Mesothelial cell of epicardium (in vitro differentiated cells): ENCODE data around the gene NRP1. TPM values are rescaled to one million over a fixed set of nuclear protein-coding genes. Genes with fewer than 3 reads are reported as not detected.

Source experiments
- DNase-seq, 2 experiments: peaks; one replicate each; pipeline ENCODE4 v3.0.0; 2021; ENCODE audit warnings: low spot score in 2 of 2; ENCODE audit not compliant: unreplicated experiment in 2 of 2
- H3K27ac Mint-ChIP-seq: 2 replicates; pipeline ENCODE4 v1.8.0; 2021; ENCODE audit warnings: mixed read lengths
- H3K27me3 Mint-ChIP-seq: 2 replicates; pipeline ENCODE4 v1.8.0; 2021; ENCODE audit warnings: low read depth, mixed read lengths
- H3K36me3 Mint-ChIP-seq: 2 replicates; pipeline ENCODE4 v1.8.0; 2021; ENCODE audit warnings: mixed read lengths
- H3K4me1 Mint-ChIP-seq: 2 replicates; pipeline ENCODE4 v1.8.0; 2021; ENCODE audit warnings: mixed read lengths
- H3K4me3 Mint-ChIP-seq: 2 replicates; pipeline ENCODE4 v1.8.0; 2021; ENCODE audit warnings: mild to moderate bottlenecking, moderate library complexity, mixed read lengths
- H3K9me3 Mint-ChIP-seq: 2 replicates; pipeline ENCODE4 v1.8.0; 2021; ENCODE audit warnings: mixed read lengths
- CTCF ChIP-seq: fragments of 200-600 bp; sonication (generic); IDR thresholded peaks from one replicate; pipeline ENCODE4 v1.5.0; 2021; ENCODE audit warnings: antibody characterized with exemption; ENCODE audit not compliant: unreplicated experiment
- total RNA-seq: library from RNA; stranded (reverse); gene quantifications from 3 replicates; pipeline ENCODE4 v1.2.1, GENCODE V29; 2021

The NRP1 gene
- total RNA-seq, 1 donor from 2014 or later, result 47.7 TPM

GRCh38 chr10:33231621-33232350 lies 102.7 kb downstream of the NRP1 start:
- no peaks in the 10 kb centered on the region for H3K27me3 Mint-ChIP-seq
- peaks cover 10% of the 10 kb centered on the region for H3K36me3 Mint-ChIP-seq

DNA sequence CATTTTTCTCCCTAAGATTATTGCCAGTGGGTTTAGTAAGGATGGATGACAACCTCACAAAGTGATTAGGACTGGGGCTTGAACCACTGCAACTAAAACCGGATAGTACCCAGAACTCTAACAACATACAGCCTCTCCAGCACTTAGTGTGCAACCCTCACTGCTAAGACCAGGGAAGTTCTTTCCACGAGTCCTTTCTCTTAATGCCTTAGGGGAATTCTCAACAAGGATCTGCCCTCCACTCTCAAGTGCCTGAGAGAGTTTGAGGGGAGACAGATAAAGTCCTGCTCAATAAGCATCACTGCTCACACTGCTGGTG lies 104.6 kb downstream of the NRP1 start:
- Mint-ChIP-seq H3K36me3 (peaks cover 27% of the 10 kb centered on the region), H3K27ac (no peak overlapping the region)

More at GRCh38 chr10:33231621-33232350, 102.7 kb downstream of the NRP1 start:
- DNase-seq, result no peak
- no peak overlapping the region for H3K27ac Mint-ChIP-seq
- no peak for TF ChIP-seq CTCF
- H3K4me3 Mint-ChIP-seq, result no peak overlapping the region
- H3K4me1 Mint-ChIP-seq, result peaks cover 64% of the 10 kb centered on the region
- H3K9me3 Mint-ChIP-seq, result peaks cover 6% of the 10 kb centered on the region

GRCh38 chr10:33229252-33229948 lies 105.1 kb downstream of the NRP1 start:
- TF ChIP-seq CTCF, result no peak
- Mint-ChIP-seq H3K4me1 (peaks cover 49% of the 10 kb centered on the region), H3K9me3 (peaks cover 6% of the 10 kb centered on the region), H3K27ac (no peak overlapping the region), H3K4me3 (no peak overlapping the region), H3K27me3 (no peaks in the 10 kb centered on the region), H3K36me3 (peaks cover 32% of the 10 kb centered on the region)
- no peak for DNase-seq

More for the DNA sequence above, 104.6 kb downstream of the NRP1 start:
- Mint-ChIP-seq H3K27me3 (no peaks in the 10 kb centered on the region), H3K4me1 (peaks cover 49% of the 10 kb centered on the region), H3K9me3 (peaks cover 6% of the 10 kb centered on the region), H3K4me3 (no peak overlapping the region)
- TF ChIP-seq CTCF, result no peak
- no peak for DNase-seq

DNA sequence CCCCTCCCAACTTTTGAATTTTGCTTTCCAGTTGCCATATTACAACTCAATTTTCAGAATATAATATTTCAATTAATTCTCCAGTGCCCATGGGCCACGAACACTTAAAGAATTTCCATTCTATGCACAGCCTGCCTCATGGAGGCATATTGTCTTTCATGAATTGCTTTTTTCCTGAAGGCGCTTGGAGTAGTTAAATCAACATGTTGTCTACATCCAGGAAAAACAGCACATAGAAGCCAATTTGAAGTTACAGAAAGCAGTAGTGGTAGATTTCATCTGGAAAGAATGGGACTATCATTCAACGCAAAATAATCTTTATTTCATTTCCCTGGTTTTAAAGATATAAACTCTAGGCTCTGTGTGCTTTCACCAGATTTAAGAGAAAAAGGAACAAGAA lies 106.0 kb downstream of the NRP1 start:
- H3K27me3 Mint-ChIP-seq, result no peaks in the 10 kb centered on the region
- no peak overlapping the region for H3K27ac Mint-ChIP-seq
- H3K4me3 Mint-ChIP-seq, result no peak overlapping the region
- peaks cover 6% of the 10 kb centered on the region for H3K9me3 Mint-ChIP-seq
- H3K36me3 Mint-ChIP-seq, result peaks cover 36% of the 10 kb centered on the region
- no peak for TF ChIP-seq CTCF
- DNase-seq, result no peak
- peaks cover 50% of the 10 kb centered on the region for H3K4me1 Mint-ChIP-seq

- H3K36me3 Mint-ChIP-seq, result peaks cover 38% of the 10 kb centered on the region
- H3K27ac Mint-ChIP-seq, result no peak overlapping the region
- no peak for DNase-seq
- no peak overlapping the region for H3K4me3 Mint-ChIP-seq
- H3K9me3 Mint-ChIP-seq, result peaks cover 6% of the 10 kb centered on the region
- no peak for TF ChIP-seq CTCF
- H3K27me3 Mint-ChIP-seq, result no peaks in the 10 kb centered on the region
- peaks cover 44% of the 10 kb centered on the region for H3K4me1 Mint-ChIP-seq
Observed at GRCh38 chr10:33227489-33227888, 107.0 kb downstream of the NRP1 start.
